Measurements from ENCODE around the gene RER1. TPM values are rescaled to one million over a fixed set of nuclear protein-coding genes. Genes with fewer than 3 reads are reported as not detected.

RER1 gene
- total RNA-seq, 1 donor from 2014 or later: 105 TPM

GRCh38 chr1:2358651-2359640, 32.7 kb upstream of the RER1 start:
- H3K27ac Mint-ChIP-seq: no peak overlapping the region

GRCh38 chr1:2360588-2361364, 30.9 kb upstream of the RER1 start:
- H3K9me3 Mint-ChIP-seq: peaks cover 5% of the 10 kb centered on the region
- DNase-seq (no peak), ATAC-seq (ENCODE audit: low read depth) (no peak)
- H3K27me3 Mint-ChIP-seq: no peaks in the 10 kb centered on the region
- peaks cover 10% of the 10 kb centered on the region for H3K36me3 Mint-ChIP-seq (ENCODE audit: low read depth)
- ChIA-PET CTCF (no interaction called here), POLR2A (no interaction called here)
- H3K27ac Mint-ChIP-seq: no peak overlapping the region
- intact Hi-C loops (cut with micrococcal nuclease): no loop called here
- TF ChIP-seq CTCF (IDR thresholded peaks at IDR 0.05): no peak
- H3K4me3 Mint-ChIP-seq: no peak overlapping the region
- H3K4me1 Mint-ChIP-seq: no peaks in the 10 kb centered on the region

More at GRCh38 chr1:2358651-2359640, 32.7 kb upstream of the RER1 start:
- Mint-ChIP-seq H3K4me1 (no peaks in the 10 kb centered on the region), H3K36me3 (ENCODE audit: low read depth) (peaks cover 9% of the 10 kb centered on the region), H3K27me3 (no peaks in the 10 kb centered on the region), H3K9me3 (peaks cover 3% of the 10 kb centered on the region), H3K4me3 (no peak overlapping the region)
- DNase-seq (no peak), ATAC-seq (ENCODE audit: low read depth) (no peak)
- POLR2A ChIA-PET: no interaction called here
- TF ChIP-seq CTCF (IDR thresholded peaks at IDR 0.05): no peak
- CTCF ChIA-PET: no interaction called here
- intact Hi-C loops (cut with micrococcal nuclease): no loop called here

- Mint-ChIP-seq H3K27ac (no peak overlapping the region), H3K4me1 (no peaks in the 10 kb centered on the region), H3K27me3 (no peaks in the 10 kb centered on the region), H3K4me3 (no peak overlapping the region), H3K36me3 (ENCODE audit: low read depth) (peaks cover 15% of the 10 kb centered on the region), H3K9me3 (peaks cover 5% of the 10 kb centered on the region)
- ChIA-PET POLR2A (interaction anchor here (0.7 kb wide), 1 partner anchor 42 kb away, joined by 4 read pairs; no protein-coding TSS in a partner anchor), CTCF (no interaction called here)
- TF ChIP-seq CTCF (IDR thresholded peaks at IDR 0.05): no peak
- intact Hi-C loops (cut with micrococcal nuclease): no loop called here
- ATAC-seq (ENCODE audit: low read depth) (no peak), DNase-seq (no peak)
Observed at GRCh38 chr1:2363847-2364513, 27.7 kb upstream of the RER1 start.

- ChIA-PET CTCF (no interaction called here), POLR2A (no interaction called here)
- DNase-seq (no peak), ATAC-seq (ENCODE audit: low read depth) (no peak)
- Mint-ChIP-seq H3K27me3 (no peaks in the 10 kb centered on the region), H3K27ac (no peak overlapping the region), H3K4me3 (no peak overlapping the region), H3K36me3 (ENCODE audit: low read depth) (peaks cover 22% of the 10 kb centered on the region), H3K9me3 (peaks cover 5% of the 10 kb centered on the region), H3K4me1 (no peaks in the 10 kb centered on the region)
- intact Hi-C loops (cut with micrococcal nuclease): no loop called here
- TF ChIP-seq CTCF (IDR thresholded peaks at IDR 0.05): no peak
Observed at GRCh38 chr1:2368053-2368744, 23.4 kb upstream of the RER1 start.
